IPS-NIHi11 (cell line): ENCODE results near the gene DUOX1.

Experiments
- DNase-seq: peaks from one replicate; pipeline ENCODE4 v3.0.0; 2012; ENCODE audit warnings: mixed read lengths, low spot score

The DUOX1 gene

GRCh38 chr15:45143946-45144345 lies 14.2 kb downstream of the DUOX1 start:
- no peak for DNase-seq

DNA sequence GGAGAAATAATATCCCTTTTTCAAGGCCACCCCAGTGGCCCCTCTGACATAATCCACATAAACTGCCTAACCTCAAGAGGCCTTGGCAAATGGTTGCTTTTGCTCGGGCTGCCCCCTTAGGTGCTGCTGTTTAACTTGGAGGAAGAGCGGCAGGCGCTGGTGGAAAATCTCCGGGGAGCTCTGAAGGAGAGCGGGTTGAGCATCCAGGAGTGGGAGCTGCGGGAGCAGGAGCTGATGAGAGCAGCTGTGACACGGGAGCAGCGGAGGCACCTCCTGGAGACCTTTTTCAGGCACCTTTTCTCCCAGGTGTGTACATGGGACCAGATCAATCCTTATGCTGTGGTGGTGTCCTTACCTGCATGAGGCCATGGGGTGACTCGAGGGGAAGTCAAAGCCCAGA lies 15.0 kb downstream of the DUOX1 start:
- no peak for DNase-seq

DNA sequence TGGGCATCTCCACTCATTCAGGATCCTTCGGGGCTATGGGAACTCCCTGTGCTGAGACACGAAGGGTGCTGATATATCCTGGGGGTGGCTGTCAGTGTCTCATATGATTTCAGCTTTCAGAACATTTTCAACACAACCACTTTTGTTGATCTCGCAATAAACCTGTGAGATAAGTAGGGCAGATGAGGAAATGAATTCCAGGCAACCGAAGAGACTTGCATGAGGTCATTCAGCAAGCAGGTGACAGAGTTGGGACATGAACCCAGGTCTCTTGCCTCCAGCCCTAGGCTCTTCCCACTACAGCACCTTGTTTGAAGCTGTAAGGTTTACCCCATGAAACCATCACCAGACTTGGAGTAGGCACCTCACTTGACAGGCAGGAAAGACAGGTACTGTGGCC lies 16.6 kb downstream of the DUOX1 start:
- DNase-seq, result no peak

- DNase-seq, result no peak
These were observed 17.8 kb downstream of the DUOX1 start for GRCh38 chr15:45147606-45148005.

DNA sequence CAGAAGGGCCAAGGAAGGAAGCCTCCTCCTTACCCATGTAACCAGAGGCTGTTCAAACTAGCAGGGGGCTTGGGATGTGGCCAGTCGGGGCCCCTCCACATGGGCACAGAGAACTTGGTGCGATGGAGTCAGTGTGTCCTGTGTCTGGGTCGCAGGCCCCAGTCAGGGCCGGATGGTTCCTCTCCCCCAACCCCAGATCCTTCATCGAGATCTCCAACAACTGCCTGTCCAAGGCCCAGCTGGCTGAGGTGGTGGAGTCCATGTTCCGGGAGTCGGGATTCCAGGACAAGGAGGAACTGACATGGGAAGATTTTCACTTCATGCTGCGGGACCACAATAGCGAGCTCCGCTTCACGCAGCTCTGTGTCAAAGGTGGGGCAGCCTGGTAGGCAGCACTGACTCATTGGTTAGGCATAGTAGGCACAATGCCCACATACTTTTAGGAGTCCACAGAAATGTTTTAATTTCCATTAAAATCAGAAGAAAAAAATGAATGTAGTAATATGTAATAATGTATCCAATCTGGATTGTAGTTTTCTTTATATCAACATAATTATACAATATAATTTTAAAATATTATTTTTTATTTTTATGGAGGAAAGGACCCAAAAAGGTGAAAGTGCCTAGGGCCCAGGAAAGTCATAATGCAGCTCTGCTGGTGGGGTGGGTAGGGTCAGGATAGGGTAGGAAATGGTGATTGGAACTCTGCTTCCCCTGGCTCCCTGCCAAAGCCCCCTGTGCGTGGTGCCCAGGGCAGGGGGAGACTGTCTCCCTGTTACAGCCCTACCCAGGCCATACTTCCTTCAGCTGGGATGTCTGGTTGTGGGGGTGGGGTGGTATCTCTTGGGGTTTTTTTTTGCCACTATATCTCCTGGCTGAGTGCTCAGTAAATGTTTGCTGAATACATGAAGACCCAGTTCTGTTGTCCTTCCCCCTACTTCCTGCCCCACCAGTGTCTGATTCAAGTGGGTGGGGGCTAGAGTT lies 18.6 kb downstream of the DUOX1 start:
- DNase-seq, result no peak

GRCh38 chr15:45149060-45149459 lies 19.3 kb downstream of the DUOX1 start:
- DNase-seq, result no peak

DNA sequence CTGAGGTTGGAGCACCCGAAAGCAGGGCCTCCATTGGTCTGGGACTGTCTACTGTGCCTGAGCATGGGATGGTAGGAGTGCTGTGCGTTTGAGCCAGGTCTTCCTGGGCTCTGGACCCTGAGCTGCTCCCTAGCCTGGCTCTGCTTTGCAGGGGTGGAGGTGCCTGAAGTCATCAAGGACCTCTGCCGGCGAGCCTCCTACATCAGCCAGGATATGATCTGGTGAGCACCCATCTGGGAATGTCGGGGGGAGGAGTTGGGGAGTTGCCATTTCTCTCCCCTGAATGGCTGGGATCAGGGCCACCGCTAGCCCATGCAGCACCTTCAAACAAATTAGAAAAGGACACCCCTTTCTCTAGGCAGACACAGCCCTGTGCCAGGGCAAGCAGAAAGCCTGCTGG lies 20.7 kb downstream of the DUOX1 start:
- no peak for DNase-seq

DNA sequence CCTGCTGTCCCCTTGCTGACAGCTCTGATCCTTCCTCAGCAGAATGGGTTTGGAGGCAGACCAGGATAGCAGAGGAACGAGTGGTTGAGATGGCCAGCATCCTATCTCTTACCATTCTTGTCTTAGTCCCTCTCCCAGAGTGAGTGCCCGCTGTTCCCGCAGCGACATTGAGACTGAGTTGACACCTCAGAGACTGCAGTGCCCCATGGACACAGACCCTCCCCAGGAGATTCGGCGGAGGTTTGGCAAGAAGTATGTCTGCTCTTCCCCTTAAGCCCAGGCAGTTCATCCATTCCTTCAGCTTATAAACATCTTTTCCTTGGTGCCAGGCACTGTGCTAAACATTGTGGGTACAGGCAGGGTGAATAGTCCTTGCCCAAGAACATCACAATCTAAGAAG lies 21.2 kb downstream of the DUOX1 start:
- DNase-seq, result no peak

DNA sequence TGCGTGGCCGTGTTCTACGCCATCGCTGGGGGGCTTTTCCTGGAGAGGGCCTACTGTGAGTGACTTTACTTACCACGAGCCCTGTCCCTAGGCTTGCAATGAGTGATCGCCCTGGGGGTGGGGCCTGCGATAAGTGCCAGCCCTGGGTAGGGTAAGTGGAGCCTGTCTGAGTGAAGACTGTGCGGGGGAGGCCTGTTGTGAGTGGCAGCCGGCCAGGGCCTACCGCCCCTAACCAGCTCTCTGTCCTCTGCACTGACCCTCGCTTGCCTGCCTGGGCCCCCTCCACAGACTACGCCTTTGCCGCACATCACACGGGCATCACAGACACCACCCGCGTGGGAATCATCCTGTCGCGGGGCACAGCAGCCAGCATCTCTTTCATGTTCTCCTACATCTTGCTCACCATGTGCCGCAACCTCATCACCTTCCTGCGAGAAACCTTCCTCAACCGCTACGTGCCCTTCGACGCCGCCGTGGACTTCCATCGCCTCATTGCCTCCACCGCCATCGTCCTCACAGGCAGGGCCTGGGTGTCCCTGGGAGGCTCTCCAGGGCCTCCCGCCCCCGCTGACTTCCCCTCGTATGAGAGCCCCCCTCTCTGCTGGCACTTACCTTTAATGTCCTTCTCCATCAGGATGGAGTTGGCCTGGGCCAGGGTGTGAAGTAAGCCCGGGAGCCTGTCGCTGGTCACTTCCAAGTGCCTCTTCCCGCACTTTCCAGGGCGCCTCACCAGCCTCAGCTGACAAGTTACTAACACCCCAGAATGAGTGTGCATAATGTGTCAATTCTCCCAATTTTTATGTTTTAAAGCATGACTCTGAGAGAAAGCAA lies 22.4 kb downstream of the DUOX1 start:
- no peak for DNase-seq

- no peak for DNase-seq
These were observed 25.9 kb downstream of the DUOX1 start for GRCh38 chr15:45155739-45156138.

DNA sequence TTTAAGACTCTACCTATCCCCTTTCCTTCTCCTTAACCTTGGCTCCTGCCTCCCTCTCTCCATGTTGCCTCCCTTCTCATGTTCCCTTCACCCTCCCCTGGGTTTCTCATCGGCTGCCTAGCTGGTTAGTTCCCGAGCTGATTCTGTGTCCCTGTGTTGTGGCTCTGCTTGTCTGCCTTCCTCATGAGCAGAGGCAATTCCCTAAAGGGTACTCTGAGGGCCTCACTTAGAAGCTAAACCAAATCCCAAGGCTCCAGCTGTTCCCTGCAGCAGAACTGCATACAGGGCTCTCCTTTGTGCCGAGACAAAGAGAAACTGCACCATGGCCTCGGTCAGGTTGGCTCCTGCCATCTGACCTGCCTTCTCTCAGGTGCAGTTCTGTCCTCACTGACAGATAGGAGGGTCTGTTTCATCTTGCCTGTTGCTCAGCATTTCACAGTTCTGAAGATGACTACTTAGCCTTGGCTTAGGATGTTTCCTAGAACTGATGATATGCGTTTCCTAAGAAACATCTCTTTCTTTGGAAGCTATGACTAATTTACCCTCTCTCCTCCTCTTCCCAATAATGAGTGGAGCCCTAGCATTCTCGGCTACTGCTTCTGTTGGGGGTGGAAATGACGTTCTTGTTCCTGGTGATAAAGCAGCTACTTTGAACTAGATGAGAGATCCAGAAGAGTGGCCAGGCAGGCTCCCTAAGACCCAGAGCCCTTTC lies 27.1 kb downstream of the DUOX1 start:
- no peak for DNase-seq

DNA sequence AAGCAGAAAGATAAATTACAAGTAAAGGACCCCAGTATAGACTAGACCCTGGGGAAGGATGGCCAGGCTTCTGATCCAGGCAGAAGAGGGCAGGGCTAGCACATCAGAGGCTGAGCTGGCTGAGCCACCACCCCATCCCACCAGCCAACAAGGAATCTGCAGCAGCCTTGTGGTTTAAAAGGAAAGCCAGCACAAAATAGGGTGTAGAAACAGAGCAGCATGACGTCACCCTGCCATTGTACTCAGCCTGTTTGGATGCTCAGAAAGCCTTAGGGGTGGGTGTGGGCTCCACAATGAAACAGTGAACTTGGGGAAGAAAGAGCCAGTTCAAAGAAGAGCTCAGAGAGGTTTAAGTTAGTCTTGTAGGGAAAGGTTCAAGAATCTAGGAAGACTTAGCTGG lies 28.2 kb downstream of the DUOX1 start:
- peak; percentile 41 for DNase-seq

GRCh38 chr15:45161666-45162065 lies 31.9 kb downstream of the DUOX1 start:
- no peak for DNase-seq

- peak; percentile 91 for DNase-seq
These were observed 33.1 kb downstream of the DUOX1 start for GRCh38 chr15:45162771-45163507.

DNA sequence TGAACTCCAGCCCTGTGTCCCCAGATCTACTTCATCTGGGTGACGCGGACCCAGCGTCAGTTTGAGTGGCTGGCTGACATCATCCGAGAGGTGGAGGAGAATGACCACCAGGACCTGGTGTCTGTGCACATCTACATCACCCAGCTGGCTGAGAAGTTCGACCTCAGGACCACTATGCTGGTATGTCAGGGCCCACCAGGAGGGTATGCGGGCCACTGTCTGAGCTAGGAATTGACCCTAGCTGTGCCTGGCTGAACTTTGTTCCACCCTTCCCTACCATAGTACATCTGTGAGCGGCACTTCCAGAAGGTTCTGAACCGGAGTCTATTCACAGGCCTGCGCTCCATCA lies 33.7 kb downstream of the DUOX1 start:
- DNase-seq, result no peak

GRCh38 chr15:45164914-45165313 lies 35.1 kb downstream of the DUOX1 start:
- DNase-seq, result no peak

DNA sequence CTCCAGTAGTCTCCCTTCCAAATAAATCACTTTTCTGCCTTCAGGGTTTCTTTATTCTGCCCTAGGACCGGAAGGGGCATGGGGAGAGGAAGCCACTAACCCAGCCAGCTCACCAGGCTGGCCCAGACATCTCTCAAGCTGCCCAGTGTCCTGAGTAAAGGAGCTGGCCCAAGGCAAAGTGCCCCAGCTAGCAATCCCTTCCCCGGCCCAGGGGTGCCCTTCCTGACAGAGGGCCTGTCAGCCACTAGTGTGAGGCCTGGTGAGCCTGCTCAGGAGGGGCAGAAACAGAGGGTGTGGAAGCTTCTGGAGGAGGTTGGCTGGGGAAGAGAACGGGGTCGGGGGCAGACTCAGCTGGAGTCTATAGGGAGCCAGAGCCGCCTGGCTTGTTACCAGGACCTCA lies 35.7 kb downstream of the DUOX1 start:
- no peak for DNase-seq

- peak; percentile 85 for DNase-seq
These were observed 37.2 kb downstream of the DUOX1 start for GRCh38 chr15:45166834-45167630.

- DNase-seq, result no peak
These were observed 37.9 kb downstream of the DUOX1 start for GRCh38 chr15:45167631-45168205.

DNA sequence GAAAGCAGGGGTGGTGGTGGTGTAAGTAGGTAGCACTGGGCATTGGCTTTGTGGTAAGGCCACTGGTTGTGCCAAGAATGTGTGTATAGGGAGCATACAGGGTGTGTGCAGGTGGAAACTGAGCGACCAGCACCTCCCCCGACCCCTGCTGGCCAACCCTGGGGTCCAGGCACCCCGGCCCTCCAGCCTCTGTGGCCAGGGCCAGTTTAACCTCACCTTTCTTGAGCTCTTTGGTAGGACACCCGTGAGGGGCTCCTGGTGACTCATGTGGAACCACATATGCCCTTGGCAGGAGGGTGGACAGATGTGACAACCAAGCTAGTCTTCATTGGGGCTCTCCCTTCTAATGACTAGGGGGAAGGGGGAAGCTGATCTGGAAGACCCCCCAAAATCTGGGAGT lies 38.5 kb downstream of the DUOX1 start:
- DNase-seq, result no peak
